ENCODE results near the gene RBM44.
A peak's percentile ranks its signal among the peaks of the same experiment; 100 is the strongest.

RBM44 gene

DNA sequence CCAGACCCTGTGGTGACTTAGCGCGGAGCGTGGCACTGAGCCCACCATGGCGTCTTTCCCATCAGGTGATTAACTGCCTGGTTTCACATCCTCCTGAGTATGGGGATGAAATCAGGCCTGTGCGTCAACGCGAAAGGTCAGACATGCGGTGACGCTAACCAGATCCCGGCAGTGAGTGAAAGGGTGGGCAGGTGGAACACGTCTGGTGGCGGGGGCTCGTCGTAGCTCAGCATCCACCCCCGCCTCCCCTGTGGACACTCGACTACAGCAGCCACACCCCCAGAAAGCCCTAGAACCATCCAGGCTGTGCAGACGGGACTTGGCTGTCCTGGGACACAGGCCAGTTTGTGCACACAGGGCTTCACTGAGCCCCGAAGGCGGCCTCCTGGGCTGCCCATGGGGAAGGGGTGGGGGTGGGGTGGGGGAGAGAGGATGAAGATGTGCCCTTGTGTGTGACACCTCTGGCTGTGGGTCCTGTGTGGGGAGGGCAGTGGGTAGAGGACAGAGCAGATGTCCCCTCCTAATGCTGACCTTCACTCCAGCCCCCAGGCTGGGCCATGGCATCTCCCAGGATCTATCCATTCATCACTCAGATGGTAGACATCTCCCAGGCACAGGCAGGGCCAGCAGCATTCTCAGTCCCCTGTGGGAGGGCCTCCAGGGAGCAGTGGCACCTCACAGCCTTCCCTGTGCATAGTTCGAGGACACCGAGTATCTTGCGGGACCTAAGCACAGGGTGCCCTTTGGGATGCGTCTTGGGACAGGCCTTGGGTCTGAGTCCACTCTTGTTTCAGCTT lies 88.3 kb downstream of the RBM44 start:
- peak in 1 of 2 experiments; percentile 84 for DNase-seq

DNA sequence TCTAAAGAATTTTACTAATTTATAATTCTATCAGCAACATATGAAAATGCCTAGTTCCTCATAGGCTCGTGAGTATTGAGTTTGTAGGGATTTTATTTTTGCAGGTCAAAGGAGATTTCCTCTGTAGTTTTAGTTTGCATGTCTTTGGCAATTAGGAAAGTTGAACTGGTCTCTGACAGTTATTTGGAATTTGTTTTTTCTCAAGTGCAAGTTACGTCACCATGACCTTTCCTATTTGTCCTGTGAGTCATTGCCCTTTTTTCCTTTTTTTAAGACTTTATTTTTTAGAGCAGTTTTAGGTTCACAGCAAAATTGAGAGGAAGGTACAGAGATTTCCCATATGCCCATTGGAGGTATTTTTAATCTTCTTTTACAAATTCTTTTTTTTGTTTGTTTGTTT lies 89.8 kb downstream of the RBM44 start:
- no peak for DNase-seq

DNA sequence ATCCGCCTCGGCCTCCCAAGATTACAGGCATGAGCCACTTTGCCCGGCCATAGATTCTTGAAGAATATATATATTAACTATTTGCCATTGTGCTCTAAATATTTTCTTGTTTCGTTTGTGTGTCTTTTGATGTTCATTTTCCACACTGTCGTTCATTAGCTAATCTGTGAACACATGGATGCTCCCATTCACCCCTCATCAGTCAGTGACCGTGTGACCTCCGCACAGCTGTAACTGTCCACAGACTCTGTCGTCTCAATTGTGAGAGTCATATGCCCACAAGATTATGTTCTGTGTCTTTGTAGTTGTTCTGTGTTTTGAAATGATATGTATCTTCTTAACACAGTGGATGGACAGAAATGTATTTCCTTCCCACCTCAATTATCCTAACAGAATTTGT lies 90.4 kb downstream of the RBM44 start:
- no peak for DNase-seq

GRCh38 chr2:237889811-237890210 lies 91.2 kb downstream of the RBM44 start:
- DNase-seq: no peak

Data from SHP77 (cell line).